ENCODE data around the gene KRT12. TPM values are rescaled to one million over a fixed set of nuclear protein-coding genes. Genes with fewer than 3 reads are reported as not detected.

KRT12 gene
- total and polyA plus RNA-seq, 2 donors: 0.52 to 1.6 TPM

- H3K27ac ChIP-seq (ENCODE audit: low read depth in 1 of 2, low read length in 1 of 2): no peak overlapping the region
- H3K27me3 ChIP-seq (ENCODE audit: control insufficient read depth in 2 of 2, insufficient read depth in 1 of 2, low read length in 1 of 2): no peaks in the 10 kb centered on the region
- H3K4me3 ChIP-seq (ENCODE audit: low read length in 2 of 2): no peak overlapping the region
- DNase-seq (ENCODE audit: low read depth in 6 of 9, low spot score in 9 of 9): no peak
- 98% methylated on average over 4 of the region's 4 CpGs for WGBS
- H3K4me1 ChIP-seq (ENCODE audit: control insufficient read depth in 2 of 2, insufficient read depth in 2 of 2, low read length in 2 of 2): no peaks in the 10 kb centered on the region
- H3K36me3 ChIP-seq (ENCODE audit: control insufficient read depth in 2 of 2, insufficient read depth in 2 of 2, low read length in 1 of 2): peaks cover 0 to 3% of the 10 kb centered on the region in 2 donors
- H3K9me3 ChIP-seq (ENCODE audit: control insufficient read depth in 2 of 2, insufficient read depth in 1 of 2, low read length in 1 of 2): no peaks in the 10 kb centered on the region
Measured at GRCh38 chr17:40836020-40836419, 31.0 kb downstream of the KRT12 start.

- Histone ChIP-seq H3K4me1 (ENCODE audit: control insufficient read depth in 2 of 2, insufficient read depth in 2 of 2, low read length in 2 of 2) (no peaks in the 10 kb centered on the region), H3K9me3 (ENCODE audit: control insufficient read depth in 2 of 2, insufficient read depth in 1 of 2, low read length in 1 of 2) (no peaks in the 10 kb centered on the region)
- no peak for DNase-seq (ENCODE audit: low read depth in 6 of 9, low spot score in 9 of 9)
Measured at GRCh38 chr17:40833882-40834281, 33.1 kb downstream of the KRT12 start.

DNA sequence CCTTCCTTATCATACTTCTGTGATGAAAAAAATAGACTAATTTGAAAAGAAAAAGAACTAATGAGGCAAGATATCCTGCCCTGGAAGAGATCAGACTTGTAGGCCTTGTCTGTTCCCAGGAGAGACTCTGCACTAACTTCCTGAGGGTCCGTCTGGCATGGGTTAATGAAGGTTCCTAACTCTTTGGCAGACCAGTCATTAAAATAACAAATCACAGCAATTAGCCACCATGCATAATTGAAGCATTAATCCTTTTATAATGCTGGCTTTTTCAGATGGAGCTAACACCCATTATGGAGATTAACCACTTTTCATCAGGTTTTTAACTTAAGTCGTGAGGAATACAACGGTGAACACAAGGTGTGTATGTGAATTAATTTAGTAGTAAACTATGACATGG lies 34.2 kb downstream of the KRT12 start:
- DNase-seq (ENCODE audit: low read depth in 6 of 9, low spot score in 9 of 9): no peak
- Histone ChIP-seq H3K27me3 (ENCODE audit: control insufficient read depth in 2 of 2, insufficient read depth in 1 of 2, low read length in 1 of 2) (no peaks in the 10 kb centered on the region), H3K4me3 (ENCODE audit: low read length in 2 of 2) (no peak overlapping the region), H3K27ac (ENCODE audit: low read depth in 1 of 2, low read length in 1 of 2) (no peak overlapping the region), H3K9me3 (ENCODE audit: control insufficient read depth in 2 of 2, insufficient read depth in 1 of 2, low read length in 1 of 2) (no peaks in the 10 kb centered on the region), H3K4me1 (ENCODE audit: control insufficient read depth in 2 of 2, insufficient read depth in 2 of 2, low read length in 2 of 2) (no peaks in the 10 kb centered on the region), H3K36me3 (ENCODE audit: control insufficient read depth in 2 of 2, insufficient read depth in 2 of 2, low read length in 1 of 2) (peaks cover 0 to 3% of the 10 kb centered on the region in 2 donors)
- WGBS: 97% methylated on average over 3 of the region's 3 CpGs

More at GRCh38 chr17:40833882-40834281, 33.1 kb downstream of the KRT12 start:
- Histone ChIP-seq H3K4me3 (ENCODE audit: low read length in 2 of 2) (no peak overlapping the region), H3K36me3 (ENCODE audit: control insufficient read depth in 2 of 2, insufficient read depth in 2 of 2, low read length in 1 of 2) (peaks cover 0 to 3% of the 10 kb centered on the region in 2 donors), H3K27ac (ENCODE audit: low read depth in 1 of 2, low read length in 1 of 2) (no peak overlapping the region), H3K27me3 (ENCODE audit: control insufficient read depth in 2 of 2, insufficient read depth in 1 of 2, low read length in 1 of 2) (no peaks in the 10 kb centered on the region)

DNA sequence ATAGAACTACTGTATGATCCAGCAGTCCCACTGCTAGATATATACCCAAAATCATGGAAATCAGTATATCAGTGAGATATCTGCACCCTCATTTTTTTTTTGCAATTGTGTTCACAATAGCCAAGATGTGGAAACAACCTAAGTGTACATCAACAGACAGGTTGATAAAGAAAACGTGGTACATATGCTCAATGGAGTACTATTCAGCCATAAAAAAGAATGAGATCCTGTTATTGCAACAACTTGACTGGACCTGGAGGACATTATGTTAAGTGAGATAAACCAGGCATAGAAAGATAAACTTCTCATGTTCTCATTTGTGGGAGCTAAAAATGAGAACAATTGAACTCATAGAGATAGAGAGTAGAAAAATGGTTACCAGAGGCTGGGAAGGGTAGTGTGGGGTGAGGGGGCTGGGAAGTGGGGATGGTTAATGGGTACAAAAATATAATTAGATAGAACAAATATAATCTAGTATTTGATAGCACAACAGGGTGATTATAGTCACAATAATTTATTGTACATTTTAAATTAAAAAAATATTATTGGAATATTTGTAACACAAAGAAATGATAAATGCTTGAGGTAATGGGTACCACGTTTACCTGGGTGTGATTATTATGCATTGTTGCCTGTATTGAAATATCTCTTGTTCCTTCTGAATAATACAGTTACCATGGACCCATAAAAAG lies 36.8 kb downstream of the KRT12 start:
- no peaks in the 10 kb centered on the region for H3K9me3 ChIP-seq (ENCODE audit: control insufficient read depth in 2 of 2, insufficient read depth in 1 of 2, low read length in 1 of 2)
- no peaks in the 10 kb centered on the region for H3K4me1 ChIP-seq (ENCODE audit: control insufficient read depth in 2 of 2, insufficient read depth in 2 of 2, low read length in 2 of 2)
- H3K36me3 ChIP-seq (ENCODE audit: control insufficient read depth in 2 of 2, insufficient read depth in 2 of 2, low read length in 1 of 2): no peaks in the 10 kb centered on the region
- H3K27ac ChIP-seq (ENCODE audit: low read depth in 1 of 2, low read length in 1 of 2): no peak overlapping the region
- WGBS: 90% methylated on average over 2 of the region's 2 CpGs
- H3K27me3 ChIP-seq (ENCODE audit: control insufficient read depth in 2 of 2, insufficient read depth in 1 of 2, low read length in 1 of 2): no peaks in the 10 kb centered on the region
- H3K4me3 ChIP-seq (ENCODE audit: low read length in 2 of 2): no peak overlapping the region
- no peak for DNase-seq (ENCODE audit: low read depth in 6 of 9, low spot score in 9 of 9)

DNA sequence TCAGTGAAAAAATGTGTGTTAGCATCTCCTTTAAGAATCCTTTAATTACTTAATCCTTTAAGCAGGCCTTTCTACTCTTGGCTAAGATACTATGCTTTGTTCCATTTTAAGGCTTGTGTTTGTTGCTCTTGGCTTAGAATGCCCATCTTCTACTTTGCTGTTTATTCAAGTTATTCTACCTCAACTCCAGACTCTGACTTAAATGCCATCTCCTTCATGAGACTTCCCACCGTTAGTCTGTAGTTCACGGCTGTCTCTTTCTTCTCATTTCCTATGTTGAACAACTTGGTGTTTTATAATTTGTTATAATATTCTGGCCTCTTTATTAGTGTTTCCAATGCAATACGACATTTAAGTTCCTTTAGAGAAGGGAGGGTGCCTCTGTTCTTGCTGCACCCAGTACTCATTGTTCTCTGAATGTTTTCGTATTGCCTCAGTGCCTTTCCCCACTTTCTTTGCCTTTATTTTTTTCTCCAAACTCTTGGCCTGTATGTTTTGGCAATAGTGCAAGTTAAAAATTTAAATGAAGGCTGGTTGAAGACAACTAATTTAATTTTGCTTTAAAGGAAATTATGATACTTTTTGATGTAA lies 38.5 kb downstream of the KRT12 start:
- DNase-seq (ENCODE audit: low read depth in 6 of 9, low spot score in 9 of 9): no peak
- no peaks in the 10 kb centered on the region for H3K27me3 ChIP-seq (ENCODE audit: control insufficient read depth in 2 of 2, insufficient read depth in 1 of 2, low read length in 1 of 2)
- no peaks in the 10 kb centered on the region for H3K36me3 ChIP-seq (ENCODE audit: control insufficient read depth in 2 of 2, insufficient read depth in 2 of 2, low read length in 1 of 2)
- no peak overlapping the region for H3K27ac ChIP-seq (ENCODE audit: low read depth in 1 of 2, low read length in 1 of 2)
- H3K9me3 ChIP-seq (ENCODE audit: control insufficient read depth in 2 of 2, insufficient read depth in 1 of 2, low read length in 1 of 2): no peaks in the 10 kb centered on the region
- H3K4me3 ChIP-seq (ENCODE audit: low read length in 2 of 2): no peak overlapping the region
- WGBS: 94% methylated on average over 4 of the region's 4 CpGs
- H3K4me1 ChIP-seq (ENCODE audit: control insufficient read depth in 2 of 2, insufficient read depth in 2 of 2, low read length in 2 of 2): no peaks in the 10 kb centered on the region

GRCh38 chr17:40827746-40828453 lies 39.1 kb downstream of the KRT12 start:
- Histone ChIP-seq H3K36me3 (ENCODE audit: control insufficient read depth in 2 of 2, insufficient read depth in 2 of 2, low read length in 1 of 2) (no peaks in the 10 kb centered on the region), H3K27ac (ENCODE audit: low read depth in 1 of 2, low read length in 1 of 2) (no peak overlapping the region), H3K4me1 (ENCODE audit: control insufficient read depth in 2 of 2, insufficient read depth in 2 of 2, low read length in 2 of 2) (no peaks in the 10 kb centered on the region), H3K27me3 (ENCODE audit: control insufficient read depth in 2 of 2, insufficient read depth in 1 of 2, low read length in 1 of 2) (no peaks in the 10 kb centered on the region), H3K4me3 (ENCODE audit: low read length in 2 of 2) (no peak overlapping the region), H3K9me3 (ENCODE audit: control insufficient read depth in 2 of 2, insufficient read depth in 1 of 2, low read length in 1 of 2) (no peaks in the 10 kb centered on the region)
- DNase-seq (ENCODE audit: low read depth in 6 of 9, low spot score in 9 of 9): peak in 1 of 9 donors; percentile 28
- WGBS: 75% methylated on average over 7 of the region's 7 CpGs

- peaks cover 3 to 9% of the 10 kb centered on the region in 2 donors for H3K27me3 ChIP-seq (ENCODE audit: control insufficient read depth in 2 of 2, insufficient read depth in 1 of 2, low read length in 1 of 2)
- no peak for DNase-seq (ENCODE audit: low read depth in 6 of 9, low spot score in 9 of 9)
- H3K36me3 ChIP-seq (ENCODE audit: control insufficient read depth in 2 of 2, insufficient read depth in 2 of 2, low read length in 1 of 2): no peaks in the 10 kb centered on the region
- no peak overlapping the region for H3K27ac ChIP-seq (ENCODE audit: low read depth in 1 of 2, low read length in 1 of 2)
- 96% methylated on average over 2 of the region's 2 CpGs for WGBS
- H3K4me3 ChIP-seq (ENCODE audit: low read length in 2 of 2): no peak overlapping the region
- H3K9me3 ChIP-seq (ENCODE audit: control insufficient read depth in 2 of 2, insufficient read depth in 1 of 2, low read length in 1 of 2): no peaks in the 10 kb centered on the region
- no peaks in the 10 kb centered on the region for H3K4me1 ChIP-seq (ENCODE audit: control insufficient read depth in 2 of 2, insufficient read depth in 2 of 2, low read length in 2 of 2)
Measured at GRCh38 chr17:40825599-40825998, 41.4 kb downstream of the KRT12 start.

- H3K27me3 ChIP-seq (ENCODE audit: control insufficient read depth in 2 of 2, insufficient read depth in 1 of 2, low read length in 1 of 2): peaks cover 3 to 11% of the 10 kb centered on the region in 2 donors
- no peak overlapping the region for H3K4me3 ChIP-seq (ENCODE audit: low read length in 2 of 2)
- no peaks in the 10 kb centered on the region for H3K36me3 ChIP-seq (ENCODE audit: control insufficient read depth in 2 of 2, insufficient read depth in 2 of 2, low read length in 1 of 2)
- peaks cover 0 to 3% of the 10 kb centered on the region in 2 donors for H3K4me1 ChIP-seq (ENCODE audit: control insufficient read depth in 2 of 2, insufficient read depth in 2 of 2, low read length in 2 of 2)
- peaks cover 2 to 3% of the 10 kb centered on the region in 2 donors for H3K9me3 ChIP-seq (ENCODE audit: control insufficient read depth in 2 of 2, insufficient read depth in 1 of 2, low read length in 1 of 2)
- 96% methylated on average over 1 of the region's 1 CpG for WGBS
- H3K27ac ChIP-seq (ENCODE audit: low read depth in 1 of 2, low read length in 1 of 2): no peak overlapping the region
- no peak for DNase-seq (ENCODE audit: low read depth in 6 of 9, low spot score in 9 of 9)
Measured at GRCh38 chr17:40824015-40824832, 42.8 kb downstream of the KRT12 start.

Data from thymus (tissue), 11 donors.